ENCODE results near the gene TRAPPC8. TPM values are rescaled to one million over a fixed set of nuclear protein-coding genes. Genes with fewer than 3 reads are reported as not detected.

TRAPPC8 gene
- total RNA-seq, 2 experiments from 2014 or later: 41.5 to 42.1 TPM

Other genes with a start within 250 kb of the TRAPPC8 start
- gene SLC25A52, start 182.2 kb downstream of the TRAPPC8 start, total RNA-seq: not detected
- 10 to 100 TPM; 26.5 to 27.9 TPM for gene RNF125, start 75.7 kb upstream of the TRAPPC8 start, total RNA-seq
- gene RNF138, start 148.7 kb upstream of the TRAPPC8 start, total RNA-seq: 10 to 100 TPM; 84.2 to 94.3 TPM
- gene MEP1B, start 246.9 kb upstream of the TRAPPC8 start, total RNA-seq: not detected